ENCODE data around the gene ALDH18A1. TPM values are rescaled to one million over a fixed set of nuclear protein-coding genes. Genes with fewer than 3 reads are reported as not detected.

Gene ALDH18A1
- total RNA-seq, 1 experiment from 2014 or later: 64.5 TPM

GRCh38 chr10:95556994-95557767, 99.3 kb downstream of the ALDH18A1 start:
- DNase-seq (ENCODE audit: low read depth): no peak

Other genes starting within 250 kb of the ALDH18A1 start
- gene SORBS1, start 95.3 kb downstream of the ALDH18A1 start, total RNA-seq (2014; rRNA removed; shearing (Covaris generic)): 1.4 and 2.1 TPM in 2 replicates
- gene TCTN3, start 37.2 kb upstream of the ALDH18A1 start, total RNA-seq (2014; rRNA removed; shearing (Covaris generic)): 31.1 and 35.8 TPM in 2 replicates
- 0.20 TPM in 1 of 2 replicates, not detected in the other for gene ENTPD1, start 99.5 kb upstream of the ALDH18A1 start, total RNA-seq (2014; rRNA removed; shearing (Covaris generic))